SKM-1 (cell line): ENCODE measurements around the gene CASP10.
"Not testable (repeated sequence)": the region's sequence is repeated elsewhere in the genome, so short reads cannot be mapped to it uniquely, and the experiment has no call there.

ENCODE experiments used
- DNase-seq: peaks from one replicate; lab custom pipeline; 2025; ENCODE audit not compliant: unreplicated experiment; lab: John Stamatoyannopoulos, UW

Gene CASP10

DNA sequence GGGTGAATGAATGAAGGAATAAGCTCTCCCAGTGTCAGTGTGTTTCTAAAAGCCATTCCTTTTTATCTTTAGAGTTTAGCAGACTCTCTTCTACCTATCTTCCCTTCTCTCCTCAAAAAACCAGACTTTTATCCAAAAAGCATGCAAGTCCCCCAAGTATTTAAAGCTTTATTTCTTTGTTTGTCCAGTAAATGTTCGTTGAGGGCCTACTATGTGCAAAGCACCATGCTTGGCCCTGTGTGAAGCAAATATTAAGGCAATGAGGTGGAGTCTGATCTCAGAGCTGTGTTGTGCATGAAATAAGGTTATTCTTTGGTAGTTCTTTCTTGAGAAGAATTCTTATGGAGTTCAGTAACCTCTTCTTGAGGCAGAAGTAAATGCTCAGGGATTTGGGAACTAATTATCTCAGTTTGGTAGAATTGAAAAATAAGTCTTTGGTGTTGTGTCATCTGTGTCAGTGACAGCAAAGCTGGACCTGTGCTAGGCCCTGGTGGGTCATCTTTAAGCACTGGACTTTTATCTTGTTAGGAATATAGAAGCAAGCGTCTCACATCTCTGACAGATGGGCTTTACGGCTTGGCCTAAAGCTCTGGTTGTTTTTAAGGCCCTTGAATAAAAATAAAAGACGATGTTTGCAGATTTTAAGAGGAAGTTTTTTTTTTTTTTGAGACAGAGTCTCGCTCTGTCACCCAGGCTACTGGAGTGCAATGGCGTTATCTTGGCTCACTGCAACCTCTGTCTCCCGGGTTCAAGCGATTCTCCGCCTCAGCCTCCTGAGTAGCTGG is 28.1 kb upstream of the CASP10 start:
- no peak for DNase-seq

DNA sequence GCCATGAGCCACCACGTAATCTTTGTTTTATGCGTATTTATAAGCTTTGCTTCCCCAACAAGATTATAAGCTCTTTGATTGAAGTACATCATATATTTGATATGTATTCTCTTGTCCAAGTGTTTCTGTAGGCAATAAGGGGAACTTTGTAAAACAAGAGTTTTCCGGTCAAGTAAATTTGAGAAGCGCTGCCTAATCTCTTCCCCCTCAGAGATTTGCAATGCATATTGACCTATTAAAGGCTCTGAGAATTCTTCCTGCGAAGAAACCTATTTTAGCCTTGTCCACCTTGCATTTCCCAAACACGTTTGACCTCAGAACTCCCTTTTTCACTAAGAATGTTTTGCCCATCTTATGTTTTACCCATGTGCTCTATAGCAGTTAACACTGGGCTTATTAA is 26.9 kb upstream of the CASP10 start:
- DNase-seq: no peak

- no peak for DNase-seq
These were observed 26.3 kb upstream of the CASP10 start for GRCh38 chr2:201156640-201157039.

- DNase-seq: no peak
These were observed 25.2 kb upstream of the CASP10 start for GRCh38 chr2:201157694-201158093.

- peak; percentile 91 for DNase-seq
These were observed 24.6 kb upstream of the CASP10 start for GRCh38 chr2:201158111-201158929.

DNA sequence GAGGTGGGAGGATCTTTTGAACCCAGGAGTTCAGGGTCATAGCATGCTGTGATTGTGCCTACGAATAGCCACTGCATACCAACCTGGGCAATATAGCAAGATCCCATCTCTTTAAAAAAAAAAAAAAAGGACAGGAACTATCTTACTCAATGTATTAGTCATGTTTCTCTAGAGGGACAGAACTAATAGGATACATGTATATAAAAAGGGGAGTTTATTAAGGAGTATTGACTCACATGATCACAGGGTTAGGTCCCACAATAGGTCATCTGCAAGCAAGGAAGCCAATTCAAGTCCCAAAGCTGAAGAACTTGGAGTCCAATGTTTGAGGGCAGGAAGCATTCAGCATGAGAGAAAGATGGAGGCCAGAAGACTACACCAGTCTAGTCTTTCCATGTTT is 18.8 kb upstream of the CASP10 start:
- DNase-seq: no peak

- DNase-seq: no peak
These were observed 15.4 kb upstream of the CASP10 start for GRCh38 chr2:201167546-201167945.

DNA sequence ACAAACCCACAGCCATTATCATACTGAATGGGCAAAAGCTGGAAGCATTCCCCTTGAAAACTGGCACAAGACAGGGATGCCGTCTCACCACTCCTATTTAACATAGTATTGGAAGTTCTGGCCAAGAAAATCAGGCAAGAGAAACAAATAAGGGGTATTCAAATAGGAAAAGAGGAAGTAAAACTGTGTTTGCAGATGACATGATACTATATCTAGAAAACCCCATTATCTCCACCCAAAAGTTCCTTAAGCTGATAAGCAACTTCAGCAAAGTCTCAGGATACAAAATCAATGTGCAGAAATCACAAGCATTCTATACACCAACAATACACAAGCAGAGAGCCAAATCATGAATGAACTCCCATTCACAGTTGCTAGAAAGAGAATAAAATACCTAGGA is 14.4 kb upstream of the CASP10 start:
- DNase-seq: not testable (repeated sequence)

DNA sequence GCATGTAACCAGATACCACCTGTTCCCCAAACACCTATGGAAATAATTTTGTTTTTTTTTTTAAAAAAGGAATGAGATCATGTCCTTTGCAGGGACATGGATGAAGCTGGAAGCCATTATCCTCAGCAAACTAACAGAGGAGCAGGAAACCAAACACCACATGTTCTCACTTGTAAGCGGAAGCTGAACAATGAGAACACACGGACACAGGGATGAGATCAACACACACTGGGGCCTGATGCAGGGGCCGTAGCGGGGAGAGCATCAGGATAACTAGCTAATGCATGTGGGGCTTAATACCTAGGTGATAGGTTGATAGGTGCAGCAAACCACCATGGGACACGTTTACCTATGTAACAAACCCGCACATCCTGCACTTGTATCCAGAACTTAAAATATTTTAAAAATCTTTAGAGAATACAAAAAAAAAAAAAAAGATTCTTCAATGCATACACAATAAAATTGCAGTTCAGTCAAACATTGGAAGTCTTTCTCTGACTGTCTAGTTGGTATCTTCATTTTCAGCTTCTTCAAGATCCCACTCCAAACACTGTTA is 11.6 kb upstream of the CASP10 start:
- DNase-seq: no peak

DNA sequence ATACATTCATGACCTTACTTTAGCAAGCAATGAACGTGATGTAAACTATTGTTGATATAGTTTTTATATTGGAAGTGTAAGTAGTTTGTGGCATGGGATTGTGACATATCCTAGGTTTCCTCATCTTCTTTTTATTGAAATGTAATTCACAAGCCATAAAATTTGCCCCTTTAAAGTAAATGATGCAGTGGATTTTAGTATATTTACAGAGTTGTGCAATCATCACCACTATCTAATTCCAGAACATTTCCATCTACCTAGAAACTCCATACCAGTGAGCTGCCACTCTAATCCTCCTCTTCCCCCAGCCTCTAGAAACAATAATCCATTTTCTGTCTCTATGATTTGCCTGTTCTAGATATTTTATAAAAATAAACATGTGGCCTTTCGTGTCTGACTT is 10.7 kb upstream of the CASP10 start:
- DNase-seq: no peak

DNA sequence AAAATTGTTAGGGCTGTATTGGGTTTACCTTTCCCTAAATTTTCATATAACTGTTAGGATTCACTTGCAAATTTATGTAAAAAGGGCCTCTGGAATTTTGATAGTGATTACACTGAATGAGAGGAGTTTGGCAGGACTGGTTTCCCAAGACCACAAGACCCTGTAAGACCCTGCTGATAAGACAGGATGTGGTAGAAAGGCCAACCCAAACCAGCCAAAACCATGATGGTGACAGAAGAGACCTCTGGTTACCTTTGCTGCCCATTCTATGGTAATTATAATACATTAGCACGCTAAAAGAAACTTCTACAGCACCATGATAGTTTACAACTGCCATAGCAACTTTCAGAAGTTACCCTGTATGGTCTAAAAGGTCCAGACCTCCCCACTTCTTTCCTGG is 8.3 kb upstream of the CASP10 start:
- no peak for DNase-seq

DNA sequence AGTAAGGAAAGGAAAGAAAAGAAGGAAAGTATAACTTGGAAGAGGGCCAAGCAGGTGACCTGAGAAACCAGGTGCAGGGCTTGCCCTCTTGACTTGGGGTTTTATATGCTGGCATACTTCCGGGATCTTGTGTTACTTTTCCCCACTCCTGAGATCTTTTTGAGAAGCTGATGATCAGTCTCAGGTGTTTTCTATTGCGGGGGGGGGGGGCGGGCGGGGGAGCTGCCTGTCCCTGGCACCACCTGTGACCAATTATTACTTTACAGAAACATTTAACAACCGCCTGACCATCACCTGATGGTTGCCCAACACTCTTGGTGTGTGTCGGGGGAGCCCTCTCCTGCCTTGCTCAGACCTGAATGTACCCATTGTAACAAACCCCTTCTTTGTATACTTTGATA is 6.9 kb upstream of the CASP10 start:
- no peak for DNase-seq

- no peak for DNase-seq
These were observed 2.9 kb upstream of the CASP10 start for GRCh38 chr2:201180010-201180409.

DNA sequence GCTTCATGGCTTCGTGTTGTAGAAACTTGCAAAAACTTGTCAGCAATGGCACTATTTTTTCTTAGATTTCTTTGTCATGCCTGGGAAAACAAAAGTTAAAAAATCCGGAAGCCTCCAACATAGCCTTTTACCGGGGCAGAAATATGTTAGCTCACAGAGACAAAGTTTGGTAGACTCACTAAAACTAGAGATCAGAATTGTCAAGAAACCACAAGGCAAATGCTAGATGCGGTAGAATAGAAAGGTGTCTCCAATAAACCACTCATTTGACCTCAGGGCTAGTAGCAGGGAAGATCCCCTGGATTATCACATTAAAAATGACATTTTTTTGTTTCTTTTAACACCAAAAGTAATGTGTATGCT is 405 bp downstream of the CASP10 start:
- no peak for DNase-seq

DNA sequence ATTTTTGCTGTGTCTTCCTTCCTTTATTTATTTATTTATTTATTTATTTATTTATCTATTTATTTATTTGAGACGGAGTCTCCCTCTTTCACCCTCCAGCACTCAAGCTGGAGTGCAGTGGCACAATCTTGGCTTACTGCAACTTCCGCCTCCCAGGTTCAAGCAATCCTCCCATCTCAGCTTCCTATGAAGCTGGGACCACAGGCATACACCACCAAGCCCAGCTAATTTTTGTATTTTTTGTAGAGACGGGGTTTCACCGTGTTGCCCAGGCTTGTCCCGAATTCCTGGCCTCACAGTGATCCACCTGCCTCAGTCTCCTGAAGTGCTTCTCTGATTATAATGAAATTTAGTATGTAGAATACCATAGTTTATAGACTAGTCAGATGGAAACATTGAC is 894 bp downstream of the CASP10 start:
- not testable (repeated sequence) for DNase-seq

GRCh38 chr2:201184248-201184647 is 1.3 kb downstream of the CASP10 start:
- DNase-seq: not testable (repeated sequence)

DNA sequence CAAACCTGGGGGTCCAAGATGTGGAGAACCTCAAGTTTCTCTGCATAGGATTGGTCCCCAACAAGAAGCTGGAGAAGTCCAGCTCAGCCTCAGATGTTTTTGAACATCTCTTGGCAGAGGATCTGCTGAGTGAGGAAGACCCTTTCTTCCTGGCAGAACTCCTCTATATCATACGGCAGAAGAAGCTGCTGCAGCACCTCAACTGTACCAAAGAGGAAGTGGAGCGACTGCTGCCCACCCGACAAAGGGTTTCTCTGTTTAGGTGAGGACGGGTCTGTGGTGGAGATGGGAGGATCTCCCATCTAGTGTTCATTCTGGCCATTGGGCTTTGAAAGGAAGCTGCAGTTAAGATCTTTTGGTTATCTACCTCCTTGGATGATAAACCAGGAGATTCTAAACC is 2.9 kb downstream of the CASP10 start:
- DNase-seq: no peak

- DNase-seq: no peak
These were observed 4.0 kb downstream of the CASP10 start for GRCh38 chr2:201186982-201187381.

GRCh38 chr2:201188449-201188848 is 5.5 kb downstream of the CASP10 start:
- DNase-seq: no peak

GRCh38 chr2:201191132-201191875 is 8.4 kb downstream of the CASP10 start:
- no peak for DNase-seq

- DNase-seq: no peak
These were observed 11.2 kb downstream of the CASP10 start for GRCh38 chr2:201194097-201194496.
